HL-60 (cell line): ENCODE data around the gene VAV2.

Experiments used
- DNase-seq, 2 experiments: peaks; one replicate each; pipeline ENCODE4 v3.0.0-alpha.2; 2010 to 2020; ENCODE audit warnings: low read depth in 1 of 2, low spot score in 1 of 2
- H3K27ac ChIP-seq: fragments of 250-450 bp; sonication (Bioruptor Pico); replicated peaks from 2 replicates; pipeline ENCODE4 v1.5.1; 2020; ENCODE audit warnings: mild to moderate bottlenecking, moderate library complexity
- H3K27me3 ChIP-seq: fragments of 250-450 bp; sonication (Bioruptor Pico); 2 replicates; pipeline ENCODE4 v1.5.1; 2021; ENCODE audit warnings: mild to moderate bottlenecking, moderate library complexity; ENCODE audit not compliant: insufficient read depth, poor library complexity, severe bottlenecking
- H3K4me3 ChIP-seq: replicated peaks from 2 replicates; pipeline ENCODE4 v1.5.1; 2011; ENCODE audit warnings: mild to moderate bottlenecking, control low read depth, low read length; ENCODE audit not compliant: insufficient read depth
- CTCF ChIP-seq: IDR thresholded peaks from one replicate; pipeline ENCODE4 v1.5.1; 2011; ENCODE audit warnings: low read length, control low read depth, inconsistent platforms; ENCODE audit not compliant: insufficient read depth
- GABPA ChIP-seq: IDR thresholded peaks from 2 replicates; pipeline ENCODE4 v1.6.1; 2012; ENCODE audit warnings: low read depth
- POLR2AphosphoS5 ChIP-seq: IDR thresholded peaks from 2 replicates; pipeline ENCODE4 v1.6.1; 2012; ENCODE audit warnings: low read depth
- REST ChIP-seq: IDR thresholded peaks from 2 replicates; pipeline ENCODE4 v1.6.1; 2012; ENCODE audit warnings: low read depth; ENCODE audit not compliant: insufficient replicate concordance
- SPI1 ChIP-seq: IDR thresholded peaks from 2 replicates; pipeline ENCODE4 v1.6.1; 2012; ENCODE audit warnings: low read depth, mild to moderate bottlenecking, borderline replicate concordance

Gene VAV2

GRCh38 chr9:133742849-133743444, 249.2 kb downstream of the VAV2 start:
- Histone ChIP-seq H3K27ac (no peak overlapping the region), H3K4me3 (no peak overlapping the region), H3K27me3 (peaks cover 2% of the 10 kb centered on the region)
- TF ChIP-seq CTCF (peak; percentile 98), GABPA (no peak)
- peak; percentile 28 to 52 for DNase-seq

GRCh38 chr9:133742251-133742650, 249.9 kb downstream of the VAV2 start:
- TF ChIP-seq REST = no peak
- TF ChIP-seq SPI1 = no peak
- TF ChIP-seq CTCF = no peak
- no peak for TF ChIP-seq POLR2AphosphoS5
- no peak for TF ChIP-seq GABPA
- Histone ChIP-seq H3K27me3 (peaks cover 2% of the 10 kb centered on the region), H3K27ac (no peak overlapping the region), H3K4me3 (no peak overlapping the region)
- DNase-seq = no peak

GRCh38 chr9:133741716-133742115, 250.4 kb downstream of the VAV2 start:
- DNase-seq = no peak
- H3K4me3 ChIP-seq = no peak overlapping the region
- peaks cover 2% of the 10 kb centered on the region for H3K27me3 ChIP-seq
- TF ChIP-seq REST (no peak), GABPA (no peak), POLR2AphosphoS5 (no peak), SPI1 (no peak), CTCF (no peak)
- no peak overlapping the region for H3K27ac ChIP-seq

GRCh38 chr9:133740911-133741310, 251.2 kb downstream of the VAV2 start:
- no peak for DNase-seq
- Histone ChIP-seq H3K27me3 (peaks cover 2% of the 10 kb centered on the region), H3K4me3 (no peak overlapping the region), H3K27ac (no peak overlapping the region)
- TF ChIP-seq CTCF = no peak
- no peak for TF ChIP-seq SPI1
- TF ChIP-seq GABPA = no peak
- no peak for TF ChIP-seq POLR2AphosphoS5
- TF ChIP-seq REST = no peak
